HG03103 (cell line): ENCODE data around the gene TPSB2.
"Not testable (repeated sequence)": the region's sequence is repeated elsewhere in the genome, so short reads cannot be mapped to it uniquely, and the experiment has no call there.

Source experiments
- ATAC-seq: cut with Tn5 transposase; IDR thresholded peaks from one replicate; pipeline ENCODE4 v1.9.1; 2021; ENCODE audit warnings: low read depth; ENCODE audit not compliant: unreplicated experiment

Gene TPSB2

GRCh38 chr16:1243907-1244850 is 14.2 kb upstream of the TPSB2 start:
- not testable (repeated sequence) for ATAC-seq

DNA sequence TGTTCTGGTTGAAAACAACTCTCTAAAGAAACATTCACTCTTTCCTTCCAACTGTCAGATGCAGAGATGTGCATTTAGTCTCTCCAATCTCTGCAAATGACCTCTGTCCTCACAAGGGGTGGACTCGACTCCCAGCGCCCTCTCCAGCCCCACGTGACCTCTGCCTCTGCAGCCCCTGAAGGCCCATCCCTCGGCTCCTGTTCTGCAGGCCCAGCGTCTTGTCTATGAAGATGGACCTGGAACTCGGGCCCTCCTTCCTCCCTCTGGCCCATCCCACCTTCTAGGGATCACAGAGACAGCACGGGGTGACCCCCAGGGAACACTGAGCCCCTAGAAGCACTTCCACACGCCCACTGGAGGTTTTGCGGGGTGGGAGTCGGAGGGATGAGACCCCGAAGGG is 13.4 kb upstream of the TPSB2 start:
- not testable (repeated sequence) for ATAC-seq

- not testable (repeated sequence) for ATAC-seq
Observed at GRCh38 chr16:1241081-1241480, 11.1 kb upstream of the TPSB2 start.

DNA sequence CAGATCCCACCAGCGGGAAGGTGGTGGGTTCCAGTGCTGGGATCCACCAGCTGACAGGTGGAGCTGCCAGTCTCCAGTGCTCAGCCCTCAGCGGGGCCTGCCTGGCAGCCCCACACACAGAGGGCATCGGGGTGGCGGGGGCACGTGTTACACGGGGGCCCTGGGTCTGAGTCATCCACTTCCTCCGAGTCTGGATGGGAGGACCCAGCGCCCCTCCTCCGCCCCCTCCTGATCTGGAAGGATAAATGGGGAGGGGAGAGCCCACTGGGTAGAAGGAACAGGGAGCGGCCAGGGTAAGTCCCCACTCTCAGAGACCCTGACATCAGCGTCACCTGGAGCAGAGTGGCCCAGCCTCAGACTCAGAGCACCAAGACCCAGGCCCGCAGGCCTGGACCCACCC is 10.5 kb upstream of the TPSB2 start, which contains the start of gene TPSAB1:
Gene TPSAB1 (plus strand): TSS at position 270 of the 400 bp plus-strand sequence. CDS start 234 bp downstream, outside the sequence.
- ATAC-seq, result not testable (repeated sequence)

- ATAC-seq, result not testable (repeated sequence)
Observed at GRCh38 chr16:1239575-1239974, 9.6 kb upstream of the TPSB2 start.

DNA sequence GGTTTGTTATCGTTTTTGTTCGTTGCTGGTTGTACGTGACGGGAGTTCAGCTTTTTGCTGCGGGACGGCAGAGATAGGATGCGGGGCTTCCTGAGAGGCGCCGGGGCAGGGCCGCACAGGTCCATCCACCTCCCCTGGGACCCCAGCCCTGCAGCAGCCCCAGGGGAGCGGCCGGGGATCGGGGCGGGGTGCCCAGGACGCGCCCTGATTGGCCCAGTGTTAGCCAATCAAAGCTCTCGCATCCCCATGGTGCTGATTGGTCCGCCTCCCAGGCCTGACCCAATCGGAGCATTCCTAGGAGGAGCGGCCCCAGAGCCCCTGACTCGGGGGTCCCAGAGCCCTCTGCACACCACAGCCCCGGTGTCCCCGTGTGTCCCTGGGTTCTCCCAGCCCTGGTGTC is 8.9 kb upstream of the TPSB2 start:
- not testable (repeated sequence) for ATAC-seq

- ATAC-seq, result no peak
Observed at GRCh38 chr16:1237990-1238389, 8.0 kb upstream of the TPSB2 start.

DNA sequence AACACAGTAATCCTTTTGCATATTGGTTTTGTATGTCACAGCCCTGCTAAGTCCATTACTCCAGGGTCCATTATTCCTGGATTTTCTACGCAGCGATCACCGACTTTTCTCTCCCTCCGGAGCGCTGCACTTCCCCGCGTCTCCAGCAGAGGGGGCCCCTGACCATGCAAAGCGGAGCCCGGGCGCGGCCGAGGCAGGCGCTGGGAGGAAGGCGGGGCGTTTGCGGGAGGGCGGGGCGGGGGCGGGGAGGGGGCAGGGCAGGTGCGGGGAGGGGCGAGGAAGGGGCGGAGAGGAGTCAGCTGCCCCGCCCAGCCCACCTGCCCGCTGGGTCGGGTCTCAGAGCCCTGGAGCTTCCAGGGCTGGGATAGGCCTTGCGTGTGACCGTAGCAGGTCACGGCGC is 6.7 kb upstream of the TPSB2 start:
- not testable (repeated sequence) for ATAC-seq

- ATAC-seq, result not testable (repeated sequence)
Observed at GRCh38 chr16:1232049-1232748, 2.2 kb upstream of the TPSB2 start.

DNA sequence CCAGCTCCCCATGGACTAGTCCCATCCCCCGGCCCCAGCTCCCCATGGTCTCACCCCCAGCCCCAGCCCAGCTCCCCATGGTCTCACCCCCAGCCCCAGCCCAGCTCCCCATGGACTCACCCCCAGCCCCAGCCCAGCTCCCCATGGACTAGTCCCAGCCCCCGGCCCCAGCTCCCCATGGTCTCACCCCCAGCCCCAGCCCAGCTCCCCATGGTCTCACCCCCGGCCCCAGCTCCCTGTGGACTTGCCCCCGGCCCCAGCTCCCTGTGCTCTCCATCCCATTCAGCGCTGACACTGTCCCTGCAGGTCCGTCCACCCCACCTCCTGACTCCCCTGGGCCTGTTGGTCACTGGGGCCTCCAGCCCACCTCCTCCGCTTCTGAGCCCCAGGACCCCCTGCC is 1.3 kb upstream of the TPSB2 start:
- not testable (repeated sequence) for ATAC-seq

DNA sequence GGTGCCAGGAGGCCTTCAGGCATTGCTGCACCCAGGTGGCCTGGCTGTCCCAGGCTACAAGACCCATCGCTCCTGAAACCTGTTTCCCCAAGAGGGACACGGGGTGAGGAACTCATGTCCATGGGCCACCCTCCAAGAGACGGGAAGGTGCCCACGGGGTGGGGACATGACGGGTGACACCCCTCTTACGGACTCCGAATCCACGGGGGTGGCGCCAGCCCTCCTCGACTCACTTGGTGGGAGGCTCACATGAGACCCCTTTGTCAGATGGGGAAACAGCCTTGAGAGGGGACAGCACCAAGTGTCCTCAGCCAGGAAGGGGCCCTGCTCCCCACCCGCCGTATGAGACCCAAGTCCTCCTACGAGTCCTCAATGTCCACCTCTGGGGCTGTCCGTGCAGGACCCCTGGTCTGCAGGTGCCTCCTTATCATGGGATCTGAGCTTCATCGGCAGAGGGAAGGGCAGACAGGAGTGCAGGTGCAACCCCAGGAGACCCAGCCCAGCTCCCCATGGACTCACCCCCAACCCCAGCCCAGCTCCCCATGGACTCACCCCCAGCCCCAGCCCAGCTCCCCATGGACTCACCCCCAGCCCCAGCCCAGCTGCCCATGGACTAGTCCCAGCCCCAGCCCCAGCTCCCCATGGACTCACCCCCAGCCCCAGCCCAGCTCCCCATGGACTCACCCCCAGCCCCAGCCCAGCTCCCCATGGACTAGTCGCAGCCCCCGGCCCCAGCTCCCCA is 658 bp upstream of the TPSB2 start:
- ATAC-seq, result not testable (repeated sequence)

DNA sequence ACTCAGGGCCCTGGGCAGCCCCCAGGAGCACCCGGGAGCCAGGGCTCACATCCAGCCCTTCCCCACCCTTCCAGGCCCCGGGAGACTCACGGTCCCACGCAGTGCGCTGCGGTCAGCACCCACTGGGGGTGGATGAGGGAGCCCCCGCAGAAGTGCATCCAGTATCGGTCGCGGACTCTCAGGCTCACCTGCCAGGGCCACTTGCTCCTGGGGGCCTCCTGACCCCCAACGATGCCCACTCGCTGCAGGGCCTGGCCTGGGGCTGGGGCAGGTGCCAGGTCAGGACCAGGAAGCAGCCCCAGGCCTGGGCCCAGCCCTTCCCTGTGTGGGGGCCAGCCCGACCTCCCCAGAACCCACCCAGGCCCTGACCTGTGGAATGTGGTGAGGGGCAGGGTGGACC is 508 bp downstream of the TPSB2 start:
- not testable (repeated sequence) for ATAC-seq

DNA sequence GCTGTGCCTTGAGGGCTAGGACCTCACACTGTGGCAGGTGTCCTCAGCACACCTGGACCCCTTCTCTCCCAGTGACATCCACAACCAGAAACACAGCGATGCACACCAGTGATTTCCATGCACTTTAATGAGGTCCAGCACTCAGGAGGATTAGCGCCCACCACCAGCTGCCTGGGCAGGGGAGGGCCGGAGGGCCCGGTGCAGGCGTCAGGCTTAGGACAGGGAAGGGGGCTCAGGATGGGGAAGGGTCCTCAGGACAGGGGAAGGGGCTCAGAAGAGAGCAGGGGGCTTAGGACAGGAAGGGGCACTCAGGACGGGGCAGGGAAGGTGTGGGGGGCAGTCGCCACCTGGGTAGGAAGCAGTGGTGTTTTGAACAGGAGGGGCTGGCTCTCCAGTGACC is 1.8 kb downstream of the TPSB2 start:
- not testable (repeated sequence) for ATAC-seq

DNA sequence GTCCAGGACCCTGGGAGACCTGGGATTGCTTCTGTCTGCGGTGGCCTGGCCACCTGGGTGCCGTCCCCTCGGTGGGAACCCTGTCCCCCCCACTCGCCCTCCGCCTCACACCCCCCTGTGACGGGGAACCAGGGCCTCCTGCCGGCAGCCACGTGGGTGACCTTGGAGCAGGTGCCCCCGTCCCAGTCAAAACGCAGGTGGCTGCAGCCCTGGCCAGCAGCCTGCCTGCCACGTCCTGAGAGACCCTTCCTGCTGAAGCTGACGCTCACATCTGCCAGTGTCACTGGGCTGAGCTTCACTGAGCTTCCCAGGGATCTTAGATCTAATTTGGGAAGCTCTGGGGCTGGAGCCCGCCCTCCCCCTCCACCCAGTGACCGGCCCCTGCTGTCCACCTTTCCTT is 3.3 kb downstream of the TPSB2 start:
- ATAC-seq, result not testable (repeated sequence)

- ATAC-seq, result not testable (repeated sequence)
Observed at GRCh38 chr16:1225728-1226311, 4.2 kb downstream of the TPSB2 start.

DNA sequence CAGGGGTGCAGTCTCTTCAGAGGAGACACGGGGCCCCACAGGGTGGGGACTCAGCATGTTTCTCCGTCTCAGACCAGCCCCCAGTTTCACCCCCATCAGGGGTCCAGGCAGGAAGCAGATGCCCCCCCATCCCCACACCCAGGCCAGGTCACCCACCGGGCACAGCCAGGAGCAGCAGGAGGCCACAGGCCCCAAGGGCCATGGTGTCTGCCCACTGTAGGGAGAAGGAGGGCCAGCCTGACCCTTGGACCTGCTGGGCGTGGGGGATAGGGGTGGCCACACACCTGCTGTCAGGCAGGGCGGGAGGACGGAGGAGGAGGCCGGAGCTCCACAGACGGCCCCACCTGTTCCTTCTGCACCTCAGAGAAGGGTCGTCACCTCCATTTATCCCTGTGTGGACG is 4.9 kb downstream of the TPSB2 start, which contains the start of gene TPSG1:
Gene TPSG1 (minus strand): TSS at position 218 of the 401 bp plus-strand sequence. CDS start 16 bp downstream, at position 202.
- ATAC-seq, result no peak

DNA sequence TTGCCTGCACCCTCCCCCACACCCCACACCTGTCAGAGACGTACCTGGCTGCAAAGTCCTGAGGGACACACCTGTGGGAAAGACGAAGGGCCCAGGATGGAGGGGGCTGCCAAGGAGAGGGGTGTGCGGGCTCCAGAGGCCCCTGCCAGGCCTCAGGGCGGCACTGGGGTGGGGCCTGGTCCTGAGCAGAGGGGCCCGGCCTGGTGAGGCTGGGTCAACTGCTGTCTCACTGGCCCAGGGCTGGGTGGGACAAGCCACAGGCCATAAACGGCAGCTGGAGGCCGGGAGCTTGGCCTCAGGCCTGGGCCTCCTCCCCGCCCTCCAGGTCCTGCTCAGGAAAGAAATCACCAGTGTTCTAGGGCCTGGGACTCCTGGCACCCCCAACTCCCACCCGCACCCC is 5.4 kb downstream of the TPSB2 start:
- ATAC-seq, result no peak

DNA sequence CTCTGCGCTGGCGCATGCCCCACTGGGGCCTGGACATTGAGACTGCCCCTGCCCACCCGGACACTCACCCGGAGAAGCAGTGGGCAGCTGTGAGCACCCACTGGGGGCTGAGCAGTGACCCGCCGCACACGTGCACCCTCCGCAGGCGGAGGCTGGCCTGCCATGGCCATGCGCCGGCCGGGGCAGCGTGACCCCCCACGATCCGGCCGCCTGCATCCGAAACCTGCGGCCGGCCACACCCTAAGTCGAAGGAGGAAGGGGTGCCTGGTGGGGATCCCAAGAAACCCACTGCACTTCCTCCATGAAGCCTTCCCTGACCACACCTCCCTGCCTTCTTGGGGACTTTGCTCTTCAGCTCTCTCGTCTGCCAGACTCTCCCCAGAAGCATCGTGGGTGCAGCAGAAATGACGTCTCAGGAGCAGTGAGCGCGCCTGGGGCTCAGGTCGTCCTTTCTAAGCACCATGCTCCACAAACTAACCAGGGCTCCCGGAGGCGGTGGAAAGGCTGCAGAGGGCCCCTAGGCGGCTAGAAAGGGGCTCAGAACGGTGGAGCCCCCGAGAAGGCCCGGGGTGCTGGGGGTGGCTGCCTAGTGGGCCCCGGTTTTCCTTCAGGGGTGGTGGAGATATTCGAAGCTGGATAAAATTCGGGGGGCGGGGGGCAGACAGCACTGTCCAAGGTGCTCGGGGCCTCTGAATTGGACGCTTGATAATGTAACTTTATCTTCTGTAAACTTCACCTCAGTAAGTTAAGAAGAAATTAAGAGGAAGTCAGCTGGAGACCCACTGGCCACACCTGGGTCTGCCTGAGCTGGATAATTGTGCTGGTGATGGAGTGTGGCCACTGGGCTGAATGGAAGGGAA is 6.4 kb downstream of the TPSB2 start:
- ATAC-seq, result no peak
